ENCODE measurements around the gene PIGO.

The PIGO gene

GRCh38 chr9:35096035-35096849 is at the start of gene PIGO:
Gene PIGO, minus strand, starts transcription at chr9:35096591. Its CDS starts 1,026 bp downstream, at chr9:35095565.
- no peaks in the 10 kb centered on the region for H3K9me3 Mint-ChIP-seq
- peaks cover 79% of the 10 kb centered on the region for H3K36me3 Mint-ChIP-seq (ENCODE audit: low read depth)
- no peaks in the 10 kb centered on the region for H3K27me3 Mint-ChIP-seq
- peak within 1 kb of the TSS; percentile 90 for H3K4me3 Mint-ChIP-seq
- H3K27ac Mint-ChIP-seq = peak within 1 kb of the TSS; percentile 96
- H3K4me1 Mint-ChIP-seq (ENCODE audit: low read depth) = peaks cover 43% of the 10 kb centered on the region
- DNase-seq = peak; percentile 94

- DNase-seq = no peak
- no peaks in the 10 kb centered on the region for H3K4me1 Mint-ChIP-seq (ENCODE audit: low read depth)
- no peak overlapping the region for H3K27ac Mint-ChIP-seq
- H3K9me3 Mint-ChIP-seq = peaks cover 19% of the 10 kb centered on the region
- peaks cover 5% of the 10 kb centered on the region for H3K36me3 Mint-ChIP-seq (ENCODE audit: low read depth)
- no peak overlapping the region for H3K4me3 Mint-ChIP-seq
- peaks cover 3% of the 10 kb centered on the region for H3K27me3 Mint-ChIP-seq
Observed at GRCh38 chr9:35142037-35142436, 45.6 kb upstream of the PIGO start.

DNA sequence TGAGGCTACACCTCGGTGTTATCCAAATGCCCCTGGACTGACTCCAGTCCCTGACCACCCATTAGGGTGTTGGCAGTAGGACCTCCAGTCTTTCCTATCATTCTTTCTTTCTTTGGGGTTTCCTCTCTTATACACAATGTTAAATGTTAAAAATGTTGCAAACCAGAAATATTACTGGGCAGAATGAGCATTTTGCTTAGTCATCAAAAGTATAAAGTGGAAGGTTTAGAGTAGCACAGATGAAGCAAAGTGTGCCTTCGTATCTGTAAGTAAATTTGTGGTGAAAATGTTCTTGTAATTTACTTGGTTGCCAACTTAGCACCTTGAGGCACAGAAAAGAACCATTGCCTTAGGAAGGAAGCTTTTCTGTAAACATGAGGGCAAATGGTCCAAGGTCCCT is 43.7 kb upstream of the PIGO start:
- Mint-ChIP-seq H3K9me3 (peaks cover 15% of the 10 kb centered on the region), H3K4me1 (ENCODE audit: low read depth) (no peaks in the 10 kb centered on the region), H3K36me3 (ENCODE audit: low read depth) (peaks cover 5% of the 10 kb centered on the region), H3K4me3 (no peak overlapping the region), H3K27ac (no peak overlapping the region), H3K27me3 (peaks cover 3% of the 10 kb centered on the region)
- DNase-seq = no peak

GRCh38 chr9:35136866-35137265 is 40.5 kb upstream of the PIGO start:
- no peak for DNase-seq
- H3K27me3 Mint-ChIP-seq = no peaks in the 10 kb centered on the region
- no peak overlapping the region for H3K4me3 Mint-ChIP-seq
- peaks cover 6% of the 10 kb centered on the region for H3K9me3 Mint-ChIP-seq
- H3K36me3 Mint-ChIP-seq (ENCODE audit: low read depth) = no peaks in the 10 kb centered on the region
- H3K27ac Mint-ChIP-seq = no peak overlapping the region
- H3K4me1 Mint-ChIP-seq (ENCODE audit: low read depth) = no peaks in the 10 kb centered on the region

- Mint-ChIP-seq H3K9me3 (peaks cover 5% of the 10 kb centered on the region), H3K36me3 (ENCODE audit: low read depth) (no peaks in the 10 kb centered on the region), H3K4me1 (ENCODE audit: low read depth) (no peaks in the 10 kb centered on the region), H3K27me3 (no peaks in the 10 kb centered on the region), H3K27ac (no peak overlapping the region), H3K4me3 (no peak overlapping the region)
- no peak for DNase-seq
Observed at GRCh38 chr9:35135988-35136387, 39.6 kb upstream of the PIGO start.

GRCh38 chr9:35134920-35135319 is 38.5 kb upstream of the PIGO start:
- no peaks in the 10 kb centered on the region for H3K27me3 Mint-ChIP-seq
- H3K27ac Mint-ChIP-seq = no peak overlapping the region
- no peak for DNase-seq
- H3K4me3 Mint-ChIP-seq = no peak overlapping the region
- no peaks in the 10 kb centered on the region for H3K36me3 Mint-ChIP-seq (ENCODE audit: low read depth)
- H3K4me1 Mint-ChIP-seq (ENCODE audit: low read depth) = no peaks in the 10 kb centered on the region
- H3K9me3 Mint-ChIP-seq = peaks cover 4% of the 10 kb centered on the region

DNA sequence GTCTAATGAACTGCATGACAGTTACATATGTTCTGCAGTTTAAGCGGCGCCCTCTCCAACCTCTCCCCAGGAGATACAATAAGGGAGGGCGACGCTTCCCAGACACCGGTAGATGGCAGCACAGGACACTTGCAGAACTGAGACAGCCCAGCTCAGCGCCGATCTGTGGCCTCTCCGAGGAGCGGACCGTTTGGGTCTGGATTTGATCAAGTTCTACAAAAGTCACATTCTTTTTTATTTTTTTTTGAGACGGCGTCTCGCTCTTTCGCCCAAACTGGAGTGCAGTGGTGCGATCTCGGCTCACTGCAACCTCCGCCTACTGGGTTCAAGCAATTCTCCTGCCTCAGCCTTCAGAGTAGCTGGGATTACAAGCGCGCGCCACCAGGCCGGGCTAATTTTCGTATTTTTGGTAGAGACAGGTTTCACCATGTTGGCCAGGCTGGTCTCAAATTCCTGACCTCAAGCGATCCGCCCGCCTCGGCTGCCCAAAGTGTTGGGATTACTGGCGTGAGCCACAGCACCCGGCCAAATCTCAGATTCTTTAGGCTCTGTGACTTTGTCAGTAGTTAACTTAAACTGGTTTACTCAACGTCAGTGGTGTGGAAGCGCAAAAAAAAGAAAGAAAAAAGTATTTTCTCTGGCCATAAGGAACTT is 20.6 kb upstream of the PIGO start:
- H3K4me1 Mint-ChIP-seq (ENCODE audit: low read depth) = peaks cover 45% of the 10 kb centered on the region
- H3K36me3 Mint-ChIP-seq (ENCODE audit: low read depth) = no peaks in the 10 kb centered on the region
- H3K27ac Mint-ChIP-seq = peak overlapping the region; percentile 94
- DNase-seq = peak; percentile 81
- no peaks in the 10 kb centered on the region for H3K9me3 Mint-ChIP-seq
- peak overlapping the region; percentile 82 for H3K4me3 Mint-ChIP-seq
- H3K27me3 Mint-ChIP-seq = no peaks in the 10 kb centered on the region

- Mint-ChIP-seq H3K4me3 (peak overlapping the region; percentile 82), H3K36me3 (ENCODE audit: low read depth) (no peaks in the 10 kb centered on the region), H3K9me3 (no peaks in the 10 kb centered on the region), H3K4me1 (ENCODE audit: low read depth) (peaks cover 50% of the 10 kb centered on the region), H3K27ac (peak overlapping the region; percentile 94), H3K27me3 (no peaks in the 10 kb centered on the region)
- DNase-seq = no peak
Observed at GRCh38 chr9:35116539-35116897, 20.1 kb upstream of the PIGO start.

- Mint-ChIP-seq H3K4me3 (peak within 1 kb of the TSS; percentile 82), H3K36me3 (ENCODE audit: low read depth) (no peaks in the 10 kb centered on the region), H3K27me3 (no peaks in the 10 kb centered on the region), H3K4me1 (ENCODE audit: low read depth) (peaks cover 53% of the 10 kb centered on the region), H3K9me3 (no peaks in the 10 kb centered on the region), H3K27ac (peak within 1 kb of the TSS; percentile 94)
- peak; percentile 93 for DNase-seq
Observed at GRCh38 chr9:35115680-35116538, 19.5 kb upstream of the PIGO start, which contains the start of gene ATOSB. Gene ATOSB, minus strand, starts transcription at chr9:35115862. Its CDS starts 7,588 bp downstream, at chr9:35108274.

DNA sequence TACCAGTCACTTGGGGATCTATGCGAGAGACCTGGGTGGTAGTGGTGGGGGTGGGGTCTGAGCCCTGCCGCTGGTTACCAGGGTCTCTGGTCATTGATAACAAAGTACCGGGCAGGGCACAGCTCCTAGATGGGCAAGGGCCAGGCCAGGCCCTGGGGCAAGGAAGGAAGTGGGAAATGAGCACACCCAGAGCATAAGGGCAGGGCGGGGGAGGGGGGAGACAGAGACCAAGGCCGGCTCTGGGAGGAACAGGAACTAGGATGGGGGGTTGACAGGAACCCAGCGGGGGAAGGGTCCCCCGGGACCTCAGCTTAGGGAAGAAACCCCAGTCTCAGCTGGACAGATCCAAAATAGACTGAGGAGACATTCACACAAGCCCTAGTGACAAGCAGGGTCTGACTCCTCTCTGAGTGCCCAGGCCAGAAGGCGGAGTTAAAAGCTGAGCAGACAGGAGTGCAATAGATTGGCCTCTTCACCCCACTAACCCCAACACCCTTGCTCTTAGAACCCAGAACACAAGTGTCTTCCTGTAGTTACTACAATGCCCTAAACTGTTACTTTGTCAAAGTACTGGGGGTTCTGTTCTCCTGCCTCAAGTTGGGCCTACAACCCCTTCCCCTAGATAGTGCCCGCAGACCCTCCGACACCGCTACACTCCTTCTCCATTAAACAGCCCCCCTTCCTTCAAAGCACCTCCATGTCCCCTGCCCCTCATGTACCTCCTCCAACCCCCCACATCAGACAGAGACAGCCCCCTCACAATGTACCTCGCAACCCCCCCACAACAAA is 18.6 kb upstream of the PIGO start:
- no peaks in the 10 kb centered on the region for H3K27me3 Mint-ChIP-seq
- H3K36me3 Mint-ChIP-seq (ENCODE audit: low read depth) = no peaks in the 10 kb centered on the region
- peak overlapping the region; percentile 94 for H3K27ac Mint-ChIP-seq
- H3K4me3 Mint-ChIP-seq = peak overlapping the region; percentile 82
- DNase-seq = peak; percentile 44
- no peaks in the 10 kb centered on the region for H3K9me3 Mint-ChIP-seq
- peaks cover 61% of the 10 kb centered on the region for H3K4me1 Mint-ChIP-seq (ENCODE audit: low read depth)

- Mint-ChIP-seq H3K4me3 (peak overlapping the region; percentile 82), H3K4me1 (ENCODE audit: low read depth) (peaks cover 64% of the 10 kb centered on the region), H3K27me3 (no peaks in the 10 kb centered on the region), H3K27ac (peak overlapping the region; percentile 94), H3K36me3 (ENCODE audit: low read depth) (no peaks in the 10 kb centered on the region), H3K9me3 (no peaks in the 10 kb centered on the region)
- DNase-seq = peak; percentile 69
Observed at GRCh38 chr9:35114113-35114839, 17.9 kb upstream of the PIGO start.

DNA sequence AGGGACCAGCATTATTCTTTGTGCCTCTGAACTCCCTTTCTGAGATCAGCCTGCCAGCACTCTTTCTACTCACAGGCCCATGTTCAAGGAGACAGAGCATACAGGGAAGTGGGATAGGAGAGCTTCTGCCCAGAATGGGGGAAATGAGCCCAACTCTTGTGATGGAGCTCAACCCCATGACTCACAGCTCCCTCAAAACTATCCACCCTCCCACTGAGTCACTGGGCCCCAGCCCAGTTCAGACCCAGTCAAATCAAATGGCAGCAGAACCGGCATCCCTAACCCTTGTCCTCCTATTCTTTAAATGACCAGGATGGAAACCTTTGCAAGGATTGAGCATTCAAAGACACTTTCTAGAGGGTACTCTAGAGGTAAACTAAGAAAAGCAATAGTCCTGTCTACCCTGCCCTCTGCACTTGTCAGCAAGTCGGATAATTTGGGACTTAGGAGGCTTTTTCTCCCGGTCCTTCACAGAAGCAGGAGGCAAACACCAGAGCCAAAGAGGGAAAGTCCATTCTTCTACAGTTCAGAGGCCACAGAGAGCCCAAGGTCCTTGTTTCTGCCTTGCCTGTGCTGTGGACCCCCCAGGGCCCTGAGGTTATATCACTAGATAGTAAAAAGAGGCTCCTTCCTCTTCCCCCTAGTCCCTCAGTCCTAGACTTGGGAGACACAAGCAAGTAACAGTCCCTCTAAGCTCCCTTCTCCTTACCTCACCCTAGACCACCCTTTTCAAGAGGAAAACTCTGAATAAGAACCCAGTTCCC is 16.0 kb upstream of the PIGO start:
- DNase-seq = no peak
- H3K9me3 Mint-ChIP-seq = no peaks in the 10 kb centered on the region
- H3K4me3 Mint-ChIP-seq = peak overlapping the region; percentile 73
- H3K4me1 Mint-ChIP-seq (ENCODE audit: low read depth) = peaks cover 64% of the 10 kb centered on the region
- peak overlapping the region; percentile 91 for H3K27ac Mint-ChIP-seq
- no peaks in the 10 kb centered on the region for H3K36me3 Mint-ChIP-seq (ENCODE audit: low read depth)
- H3K27me3 Mint-ChIP-seq = no peaks in the 10 kb centered on the region

All from activated T-cell treated with anti-CD3 and anti-CD28 coated beads, Interleukin-2, amount 50 U/mL, for 24 hours (primary cell).